HEK293 (cell line): ENCODE measurements around the gene PLEKHA4.

Source experiments
- ZNF133 ChIP-seq: fragments of 450-650 bp; formaldehyde crosslinking; IDR thresholded peaks from 2 replicates; pipeline ENCODE4 v1.5.1; 2016; ENCODE audit warnings: missing biosample characterization, missing genetic modification characterization
- TF ChIP-seq, protein P1 (sequence below): fragments of 450-650 bp; formaldehyde crosslinking; IDR thresholded peaks from 2 replicates; pipeline ENCODE4 v1.5.1; 2016; ENCODE audit warnings: missing biosample characterization, missing genetic modification characterization
- TF ChIP-seq, protein P2 (sequence below): fragments of 450-650 bp; formaldehyde crosslinking; IDR thresholded peaks from 2 replicates; pipeline ENCODE4 v1.5.1; 2017; ENCODE audit warnings: missing biosample characterization, missing genetic modification characterization

DNA sequence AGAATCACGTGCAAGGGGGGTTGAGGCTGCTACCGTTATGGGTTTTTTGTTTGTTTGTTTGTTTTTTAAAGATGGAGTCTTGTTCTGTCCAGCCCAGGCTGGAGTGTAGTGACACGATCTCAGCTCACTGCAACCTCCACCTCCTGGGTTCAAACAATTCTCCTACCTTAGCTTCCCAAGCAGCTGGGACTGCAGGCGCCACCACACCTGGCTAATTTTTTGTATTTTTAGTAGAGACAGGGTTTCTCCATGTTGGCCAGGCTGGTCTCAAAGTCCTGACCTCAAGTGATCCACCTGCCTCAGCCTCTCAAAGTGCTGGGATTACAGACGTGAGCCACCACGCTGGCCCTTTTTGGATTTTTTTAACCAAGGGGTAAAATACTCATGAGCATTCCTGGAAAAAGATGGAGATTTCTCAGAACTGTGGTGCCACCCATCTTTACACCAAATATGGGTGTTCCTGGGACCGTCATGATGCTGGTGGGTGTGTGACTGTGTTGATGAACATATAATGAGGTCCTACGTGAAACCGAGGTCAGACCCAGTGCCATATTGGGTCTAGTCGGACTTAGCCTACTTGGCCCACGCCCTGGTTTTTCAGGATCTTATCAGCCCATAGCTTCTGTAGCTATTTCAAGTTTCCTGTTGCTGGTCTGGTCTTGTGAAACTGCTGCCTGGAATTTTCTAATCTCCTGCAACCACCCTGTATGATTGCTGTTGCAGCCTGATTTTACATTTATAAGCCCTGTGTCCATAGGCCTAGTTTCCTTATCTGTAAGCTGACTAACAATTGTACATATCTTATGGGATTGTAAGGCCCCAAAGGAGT is 10.0 kb upstream of the PLEKHA4 start:
- TF ChIP-seq, protein P1, sequence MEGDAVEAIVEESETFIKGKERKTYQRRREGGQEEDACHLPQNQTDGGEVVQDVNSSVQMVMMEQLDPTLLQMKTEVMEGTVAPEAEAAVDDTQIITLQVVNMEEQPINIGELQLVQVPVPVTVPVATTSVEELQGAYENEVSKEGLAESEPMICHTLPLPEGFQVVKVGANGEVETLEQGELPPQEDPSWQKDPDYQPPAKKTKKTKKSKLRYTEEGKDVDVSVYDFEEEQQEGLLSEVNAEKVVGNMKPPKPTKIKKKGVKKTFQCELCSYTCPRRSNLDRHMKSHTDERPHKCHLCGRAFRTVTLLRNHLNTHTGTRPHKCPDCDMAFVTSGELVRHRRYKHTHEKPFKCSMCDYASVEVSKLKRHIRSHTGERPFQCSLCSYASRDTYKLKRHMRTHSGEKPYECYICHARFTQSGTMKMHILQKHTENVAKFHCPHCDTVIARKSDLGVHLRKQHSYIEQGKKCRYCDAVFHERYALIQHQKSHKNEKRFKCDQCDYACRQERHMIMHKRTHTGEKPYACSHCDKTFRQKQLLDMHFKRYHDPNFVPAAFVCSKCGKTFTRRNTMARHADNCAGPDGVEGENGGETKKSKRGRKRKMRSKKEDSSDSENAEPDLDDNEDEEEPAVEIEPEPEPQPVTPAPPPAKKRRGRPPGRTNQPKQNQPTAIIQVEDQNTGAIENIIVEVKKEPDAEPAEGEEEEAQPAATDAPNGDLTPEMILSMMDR (tag by site-specific recombination), result no peak
- TF ChIP-seq, protein P2, sequence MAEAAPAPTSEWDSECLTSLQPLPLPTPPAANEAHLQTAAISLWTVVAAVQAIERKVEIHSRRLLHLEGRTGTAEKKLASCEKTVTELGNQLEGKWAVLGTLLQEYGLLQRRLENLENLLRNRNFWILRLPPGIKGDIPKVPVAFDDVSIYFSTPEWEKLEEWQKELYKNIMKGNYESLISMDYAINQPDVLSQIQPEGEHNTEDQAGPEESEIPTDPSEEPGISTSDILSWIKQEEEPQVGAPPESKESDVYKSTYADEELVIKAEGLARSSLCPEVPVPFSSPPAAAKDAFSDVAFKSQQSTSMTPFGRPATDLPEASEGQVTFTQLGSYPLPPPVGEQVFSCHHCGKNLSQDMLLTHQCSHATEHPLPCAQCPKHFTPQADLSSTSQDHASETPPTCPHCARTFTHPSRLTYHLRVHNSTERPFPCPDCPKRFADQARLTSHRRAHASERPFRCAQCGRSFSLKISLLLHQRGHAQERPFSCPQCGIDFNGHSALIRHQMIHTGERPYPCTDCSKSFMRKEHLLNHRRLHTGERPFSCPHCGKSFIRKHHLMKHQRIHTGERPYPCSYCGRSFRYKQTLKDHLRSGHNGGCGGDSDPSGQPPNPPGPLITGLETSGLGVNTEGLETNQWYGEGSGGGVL (tag by site-specific recombination), result no peak
- no peak for TF ChIP-seq ZNF133 (tag by site-specific recombination)
